ENCODE measurements around the gene RAP1B. TPM values are rescaled to one million over a fixed set of nuclear protein-coding genes. Genes with fewer than 3 reads are reported as not detected.
A peak's percentile ranks its signal among the peaks of the same experiment; 100 is the strongest.

The RAP1B gene
- total RNA-seq, 5 donors from 2014 or later (not counting 1 experiment from before 2014, with no cell fraction given) = 163 to 290 (median 170) TPM

DNA sequence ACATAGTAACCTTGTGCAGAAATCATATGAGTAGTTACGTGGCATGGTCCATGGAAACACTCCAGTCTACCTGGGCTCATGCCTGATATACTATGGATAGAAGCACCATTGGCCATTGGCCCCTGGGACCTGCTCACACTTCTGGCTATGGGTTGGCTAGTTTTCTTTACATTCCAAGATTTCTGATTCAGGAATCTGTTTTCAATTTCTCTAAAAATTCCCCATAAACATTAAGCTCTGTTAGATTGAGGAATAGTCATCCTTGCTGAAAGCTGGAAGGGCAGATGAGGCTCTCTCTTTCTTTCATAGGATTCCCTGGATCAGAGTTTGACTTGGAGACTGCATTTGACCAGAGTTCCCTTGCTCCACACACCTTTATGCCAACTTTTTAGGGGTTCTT is 37.3 kb upstream of the RAP1B start:
- Mint-ChIP-seq H3K27ac (no peak overlapping the region), H3K4me1 (peaks cover 31 to 42% (median 32%) of the 10 kb centered on the region in 3 donors), H3K36me3 (no peaks in the 10 kb centered on the region), H3K27me3 (no peaks in the 10 kb centered on the region), H3K4me3 (no peak overlapping the region), H3K9me3 (no peaks in the 10 kb centered on the region)
- POLR2A ChIA-PET = interaction anchor here in 1 of 2 donors (0.5 kb wide), 1 partner anchor 671 kb away, joined by 3 read pairs; no protein-coding TSS in a partner anchor
- no peak overlapping the region for H3K27ac ChIP-seq (ENCODE audit: low read length)
- DNase-seq = no peak
- ATAC-seq (replicated peaks in 1 of 4) = no peak
- no peaks in the 10 kb centered on the region for H3K36me3 ChIP-seq (ENCODE audit: control insufficient read depth in 2 of 2, extremely low read depth in 1 of 2, insufficient read depth in 1 of 2, low read length in 1 of 2)
- no peaks in the 10 kb centered on the region for H3K9me3 ChIP-seq
- WGBS (ENCODE audit: insufficient coverage) = 86% methylated on average over 1 of the region's 1 CpG
- CTCF ChIA-PET = interaction anchor here in 1 of 2 donors (0.6 kb wide), 1 partner anchor 213 kb away, joined by 3 read pairs; no protein-coding TSS in a partner anchor
- no peak overlapping the region for H3K4me3 ChIP-seq (ENCODE audit: control insufficient read depth in 1 of 2, extremely low read depth in 1 of 2, low read length in 1 of 2)
- H3K4me1 ChIP-seq (ENCODE audit: control insufficient read depth in 1 of 2, extremely low read depth in 1 of 2, insufficient read depth in 2 of 2, low read length in 2 of 2) = peaks cover 5 to 12% of the 10 kb centered on the region in 2 experiments
- no peaks in the 10 kb centered on the region for H3K27me3 ChIP-seq (replicated peaks in 1 of 2; ENCODE audit: control insufficient read depth in 2 of 2, extremely low read depth in 1 of 2, insufficient read depth in 2 of 2, low read length in 1 of 2)

DNA sequence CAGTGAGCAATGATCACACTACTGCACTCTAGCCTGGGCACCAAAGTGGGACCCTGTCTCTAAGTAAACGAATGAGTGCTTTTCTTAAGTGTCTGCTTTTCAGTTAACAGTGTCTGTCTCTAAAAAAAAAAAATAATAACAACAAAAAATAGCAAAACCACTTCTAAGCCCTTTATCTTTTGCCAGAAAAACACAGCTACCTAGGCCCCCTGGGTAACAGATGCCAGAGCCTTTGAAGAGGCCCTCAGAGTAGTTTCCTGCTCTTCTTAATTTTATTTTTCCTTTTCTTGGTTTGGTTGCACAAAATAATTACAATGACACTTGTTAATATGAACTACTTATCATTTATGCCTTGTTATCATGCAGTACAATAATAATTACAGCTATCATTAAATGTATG is 32.8 kb upstream of the RAP1B start:
- H3K4me3 ChIP-seq (ENCODE audit: control insufficient read depth in 1 of 2, extremely low read depth in 1 of 2, low read length in 1 of 2) = no peak overlapping the region
- ChIA-PET POLR2A (interaction anchor here in 1 of 2 donors (0.6 kb wide), 1 partner anchor 16 kb away, joined by 3 read pairs; no protein-coding TSS in a partner anchor), CTCF (no interaction called here)
- H3K4me1 ChIP-seq (ENCODE audit: control insufficient read depth in 1 of 2, extremely low read depth in 1 of 2, insufficient read depth in 2 of 2, low read length in 2 of 2) = peaks cover 8 to 17% of the 10 kb centered on the region in 2 experiments
- Mint-ChIP-seq H3K27me3 (no peaks in the 10 kb centered on the region), H3K9me3 (no peaks in the 10 kb centered on the region), H3K36me3 (no peaks in the 10 kb centered on the region), H3K4me1 (peaks cover 27 to 44% (median 29%) of the 10 kb centered on the region in 3 donors), H3K27ac (peak overlapping the region; percentile 71 to 91), H3K4me3 (peak overlapping the region in 2 of 3 donors; percentile 21 to 49)
- H3K27me3 ChIP-seq (replicated peaks in 1 of 2; ENCODE audit: control insufficient read depth in 2 of 2, extremely low read depth in 1 of 2, insufficient read depth in 2 of 2, low read length in 1 of 2) = no peaks in the 10 kb centered on the region
- no peaks in the 10 kb centered on the region for H3K9me3 ChIP-seq
- ATAC-seq (replicated peaks in 1 of 4) (peak in 3 of 4 experiments; percentile 45 to 63 (median 47)), DNase-seq (peak in 1 of 35 experiments; percentile 22)
- no CpG with 5 or more reads among the region's 1 CpG for WGBS (ENCODE audit: insufficient coverage)
- no peaks in the 10 kb centered on the region for H3K36me3 ChIP-seq (ENCODE audit: control insufficient read depth in 2 of 2, extremely low read depth in 1 of 2, insufficient read depth in 1 of 2, low read length in 1 of 2)
- H3K27ac ChIP-seq (ENCODE audit: low read length) = peak overlapping the region; percentile 21

DNA sequence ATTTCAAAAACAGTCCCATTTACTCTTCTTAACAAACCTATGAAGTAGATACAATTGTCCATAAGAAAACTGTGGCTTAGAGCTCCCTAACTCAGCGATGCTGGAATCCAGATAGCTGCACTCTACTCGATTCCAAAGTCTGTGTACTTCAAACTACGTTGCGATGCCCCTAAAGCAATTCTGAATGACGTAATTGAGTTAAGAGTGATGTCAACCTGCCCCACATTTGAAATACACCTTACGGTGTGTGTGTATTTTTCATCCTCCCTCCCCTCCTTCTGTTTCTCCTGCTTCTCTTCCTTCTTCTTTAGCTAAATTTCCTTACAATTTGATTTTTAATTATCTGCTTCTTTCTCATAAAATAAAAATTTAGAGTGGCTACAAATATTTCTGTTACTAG is 31.9 kb upstream of the RAP1B start:
- Mint-ChIP-seq H3K27ac (peak overlapping the region; percentile 84 to 91), H3K4me1 (peaks cover 30 to 49% (median 31%) of the 10 kb centered on the region in 3 donors), H3K4me3 (peak overlapping the region in 1 of 3 donors; percentile 49), H3K36me3 (no peaks in the 10 kb centered on the region), H3K27me3 (no peaks in the 10 kb centered on the region), H3K9me3 (no peaks in the 10 kb centered on the region)
- Histone ChIP-seq H3K4me3 (ENCODE audit: control insufficient read depth in 1 of 2, extremely low read depth in 1 of 2, low read length in 1 of 2) (no peak overlapping the region), H3K27me3 (replicated peaks in 1 of 2; ENCODE audit: control insufficient read depth in 2 of 2, extremely low read depth in 1 of 2, insufficient read depth in 2 of 2, low read length in 1 of 2) (no peaks in the 10 kb centered on the region), H3K4me1 (ENCODE audit: control insufficient read depth in 1 of 2, extremely low read depth in 1 of 2, insufficient read depth in 2 of 2, low read length in 2 of 2) (peaks cover 8 to 20% of the 10 kb centered on the region in 2 experiments), H3K9me3 (no peaks in the 10 kb centered on the region), H3K27ac (ENCODE audit: low read length) (no peak overlapping the region), H3K36me3 (ENCODE audit: control insufficient read depth in 2 of 2, extremely low read depth in 1 of 2, insufficient read depth in 1 of 2, low read length in 1 of 2) (no peaks in the 10 kb centered on the region)
- CTCF ChIA-PET = interaction anchor here in 1 of 2 donors (0.7 kb wide), 1 partner anchor 42 kb away, joined by 3 read pairs; no protein-coding TSS in a partner anchor
- DNase-seq (no peak), ATAC-seq (replicated peaks in 1 of 4) (no peak)
- 100% methylated on average over 3 of the region's 6 CpGs for WGBS (ENCODE audit: insufficient coverage)
- POLR2A ChIA-PET = interaction anchor here in 1 of 2 donors (0.6 kb wide), 2 partner anchors 16 to 988 kb away, joined by 3 to 4 read pairs; no protein-coding TSS in a partner anchor

DNA sequence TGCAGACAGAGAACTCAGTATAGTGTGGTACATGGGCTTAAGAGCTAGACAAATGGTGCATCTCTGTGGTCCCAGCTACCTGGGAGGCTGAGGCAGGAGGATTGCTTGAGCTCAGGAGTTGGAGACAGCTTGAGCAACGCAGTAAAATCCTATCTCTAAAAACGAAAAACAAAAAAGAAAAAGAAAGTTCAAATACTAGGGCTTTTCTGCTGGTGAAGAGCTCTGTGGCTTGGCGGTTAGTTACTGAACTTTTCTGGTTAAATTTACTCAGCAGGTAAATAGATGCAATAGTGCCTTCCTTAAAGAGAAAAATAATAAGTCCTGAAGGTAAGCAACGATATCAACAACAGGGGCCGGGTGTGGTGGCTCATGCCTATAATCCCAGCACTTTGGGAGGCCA is 31.4 kb upstream of the RAP1B start:
- ChIA-PET CTCF (interaction anchor here (0.7 to 0.8 kb wide), 2 partner anchors 15 to 41 kb away, joined by 3 read pairs; no protein-coding TSS in a partner anchor), POLR2A (interaction anchor here in 1 of 2 donors (0.8 kb wide), 1 partner anchor 34 kb away, joined by 3 read pairs; no protein-coding TSS in a partner anchor)
- no peak overlapping the region for H3K4me3 ChIP-seq (ENCODE audit: control insufficient read depth in 1 of 2, extremely low read depth in 1 of 2, low read length in 1 of 2)
- peak overlapping the region in 1 of 3 donors; percentile 49 for H3K4me3 Mint-ChIP-seq
- no peaks in the 10 kb centered on the region for H3K36me3 Mint-ChIP-seq
- H3K36me3 ChIP-seq (ENCODE audit: control insufficient read depth in 2 of 2, extremely low read depth in 1 of 2, insufficient read depth in 1 of 2, low read length in 1 of 2) = peaks cover 0 to under 1% of the 10 kb centered on the region in 2 donors
- H3K9me3 Mint-ChIP-seq = no peaks in the 10 kb centered on the region
- 60% methylated on average over 1 of the region's 5 CpGs for WGBS (ENCODE audit: insufficient coverage)
- H3K27me3 ChIP-seq (replicated peaks in 1 of 2; ENCODE audit: control insufficient read depth in 2 of 2, extremely low read depth in 1 of 2, insufficient read depth in 2 of 2, low read length in 1 of 2) = no peaks in the 10 kb centered on the region
- H3K27ac ChIP-seq (ENCODE audit: low read length) = no peak overlapping the region
- peaks cover 8 to 21% of the 10 kb centered on the region in 2 experiments for H3K4me1 ChIP-seq (ENCODE audit: control insufficient read depth in 1 of 2, extremely low read depth in 1 of 2, insufficient read depth in 2 of 2, low read length in 2 of 2)
- ATAC-seq (replicated peaks in 1 of 4) = peak in 3 of 4 experiments; percentile 33 to 36 (median 35)
- H3K9me3 ChIP-seq = no peaks in the 10 kb centered on the region
- H3K27me3 Mint-ChIP-seq = no peaks in the 10 kb centered on the region
- peak overlapping the region; percentile 84 to 91 for H3K27ac Mint-ChIP-seq
- no peak for DNase-seq
- H3K4me1 Mint-ChIP-seq = peaks cover 30 to 53% (median 36%) of the 10 kb centered on the region in 3 donors

DNA sequence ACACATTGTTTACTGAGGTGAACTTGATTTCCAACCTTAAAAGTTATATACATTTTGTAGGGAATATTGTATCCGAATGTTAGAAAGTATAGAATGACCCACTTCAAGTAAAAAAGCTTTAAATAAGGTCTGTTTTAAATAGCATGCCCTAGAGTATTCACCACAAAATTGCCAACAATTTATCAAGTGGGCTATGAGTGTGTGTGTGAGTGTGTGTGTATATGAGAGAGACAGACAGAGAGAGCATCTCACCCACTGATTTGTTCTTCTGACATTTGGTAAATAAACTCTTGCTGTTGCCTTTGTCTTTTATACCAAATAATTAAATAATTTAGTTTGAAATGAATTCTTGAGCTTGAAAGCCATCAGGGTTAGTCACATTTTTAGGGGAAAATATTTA is 29.8 kb upstream of the RAP1B start:
- H3K9me3 Mint-ChIP-seq = no peaks in the 10 kb centered on the region
- no peak overlapping the region for H3K4me3 Mint-ChIP-seq
- no peaks in the 10 kb centered on the region for H3K36me3 Mint-ChIP-seq
- Histone ChIP-seq H3K4me3 (ENCODE audit: control insufficient read depth in 1 of 2, extremely low read depth in 1 of 2, low read length in 1 of 2) (no peak overlapping the region), H3K27ac (ENCODE audit: low read length) (no peak overlapping the region), H3K9me3 (no peaks in the 10 kb centered on the region), H3K27me3 (replicated peaks in 1 of 2; ENCODE audit: control insufficient read depth in 2 of 2, extremely low read depth in 1 of 2, insufficient read depth in 2 of 2, low read length in 1 of 2) (no peaks in the 10 kb centered on the region), H3K4me1 (ENCODE audit: control insufficient read depth in 1 of 2, extremely low read depth in 1 of 2, insufficient read depth in 2 of 2, low read length in 2 of 2) (peaks cover 8 to 21% of the 10 kb centered on the region in 2 experiments), H3K36me3 (ENCODE audit: control insufficient read depth in 2 of 2, extremely low read depth in 1 of 2, insufficient read depth in 1 of 2, low read length in 1 of 2) (peaks cover 0 to 5% of the 10 kb centered on the region in 2 donors)
- no peak for DNase-seq
- peaks cover 35 to 58% (median 41%) of the 10 kb centered on the region in 3 donors for H3K4me1 Mint-ChIP-seq
- WGBS (ENCODE audit: insufficient coverage) = no CpG with 5 or more reads among the region's 1 CpG
- no peak for ATAC-seq (replicated peaks in 1 of 4)
- CTCF ChIA-PET = no interaction called here
- no peak overlapping the region for H3K27ac Mint-ChIP-seq
- POLR2A ChIA-PET = interaction anchor here (0.6 to 0.7 kb wide), 3 partner anchors 35 to 44 kb away, joined by 3 read pairs; no protein-coding TSS in a partner anchor
- no peaks in the 10 kb centered on the region for H3K27me3 Mint-ChIP-seq

DNA sequence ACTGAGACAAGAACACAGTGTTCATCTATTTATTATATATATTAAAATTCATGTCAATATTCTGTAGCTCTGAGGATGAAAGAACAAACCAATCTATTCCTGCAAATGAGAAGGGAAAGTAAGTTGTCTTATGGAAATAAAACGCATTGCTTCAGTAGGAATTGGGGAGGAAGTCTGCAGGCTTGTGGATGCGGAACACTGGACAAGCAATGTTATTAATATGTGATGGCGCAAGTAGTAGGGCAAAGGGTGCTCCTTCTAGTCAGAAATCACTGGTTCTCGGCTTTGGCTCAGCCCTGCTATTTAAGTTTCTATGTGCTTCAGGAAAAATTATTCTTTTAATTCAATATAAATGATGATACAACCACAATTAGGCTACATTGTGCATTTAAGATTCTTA is 28.8 kb upstream of the RAP1B start:
- Mint-ChIP-seq H3K27me3 (no peaks in the 10 kb centered on the region), H3K27ac (no peak overlapping the region), H3K36me3 (no peaks in the 10 kb centered on the region), H3K4me3 (no peak overlapping the region), H3K9me3 (no peaks in the 10 kb centered on the region), H3K4me1 (peaks cover 40 to 65% (median 43%) of the 10 kb centered on the region in 3 donors)
- ChIA-PET CTCF (interaction anchor here in 1 of 2 donors (0.7 kb wide), 1 partner anchor 33 kb away, joined by 3 read pairs; no protein-coding TSS in a partner anchor), POLR2A (interaction anchor here in 1 of 2 donors (0.7 kb wide), 1 partner anchor 31 kb away, joined by 3 read pairs; no protein-coding TSS in a partner anchor)
- H3K27me3 ChIP-seq (replicated peaks in 1 of 2; ENCODE audit: control insufficient read depth in 2 of 2, extremely low read depth in 1 of 2, insufficient read depth in 2 of 2, low read length in 1 of 2) = no peaks in the 10 kb centered on the region
- no peak overlapping the region for H3K27ac ChIP-seq (ENCODE audit: low read length)
- 89% methylated on average over 2 of the region's 4 CpGs for WGBS (ENCODE audit: insufficient coverage)
- ATAC-seq (replicated peaks in 1 of 4) (no peak), DNase-seq (no peak)
- H3K9me3 ChIP-seq = no peaks in the 10 kb centered on the region
- no peak overlapping the region for H3K4me3 ChIP-seq (ENCODE audit: control insufficient read depth in 1 of 2, extremely low read depth in 1 of 2, low read length in 1 of 2)
- peaks cover 13 to 26% of the 10 kb centered on the region in 2 experiments for H3K4me1 ChIP-seq (ENCODE audit: control insufficient read depth in 1 of 2, extremely low read depth in 1 of 2, insufficient read depth in 2 of 2, low read length in 2 of 2)
- H3K36me3 ChIP-seq (ENCODE audit: control insufficient read depth in 2 of 2, extremely low read depth in 1 of 2, insufficient read depth in 1 of 2, low read length in 1 of 2) = peaks cover 0 to 5% of the 10 kb centered on the region in 2 donors
